ENCODE results near the gene CLCA1. TPM values are rescaled to one million over a fixed set of nuclear protein-coding genes. Genes with fewer than 3 reads are reported as not detected.

The CLCA1 gene
- total RNA-seq, 1 experiment from 2014 or later, result not detected

DNA sequence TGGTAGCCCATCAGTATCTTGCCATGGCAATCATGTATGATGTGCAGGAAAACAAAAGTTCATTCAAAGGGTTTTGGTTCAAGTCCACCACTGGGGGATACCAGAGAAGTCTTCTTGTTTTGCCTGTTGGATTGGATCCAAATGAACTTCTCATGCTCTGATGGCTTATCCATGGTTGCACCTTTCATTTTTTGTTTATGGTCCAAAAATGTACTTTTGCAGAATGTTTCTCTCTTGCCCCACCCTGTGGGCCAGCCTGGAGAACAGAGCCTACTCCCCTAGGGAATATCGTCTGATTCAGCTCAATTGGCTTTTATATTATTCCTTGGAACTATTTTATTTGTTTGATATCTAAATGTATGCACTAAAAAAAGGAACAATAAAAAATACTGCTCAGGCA lies 20.1 kb upstream of the CLCA1 start:
- TF ChIP-seq, protein P1, sequence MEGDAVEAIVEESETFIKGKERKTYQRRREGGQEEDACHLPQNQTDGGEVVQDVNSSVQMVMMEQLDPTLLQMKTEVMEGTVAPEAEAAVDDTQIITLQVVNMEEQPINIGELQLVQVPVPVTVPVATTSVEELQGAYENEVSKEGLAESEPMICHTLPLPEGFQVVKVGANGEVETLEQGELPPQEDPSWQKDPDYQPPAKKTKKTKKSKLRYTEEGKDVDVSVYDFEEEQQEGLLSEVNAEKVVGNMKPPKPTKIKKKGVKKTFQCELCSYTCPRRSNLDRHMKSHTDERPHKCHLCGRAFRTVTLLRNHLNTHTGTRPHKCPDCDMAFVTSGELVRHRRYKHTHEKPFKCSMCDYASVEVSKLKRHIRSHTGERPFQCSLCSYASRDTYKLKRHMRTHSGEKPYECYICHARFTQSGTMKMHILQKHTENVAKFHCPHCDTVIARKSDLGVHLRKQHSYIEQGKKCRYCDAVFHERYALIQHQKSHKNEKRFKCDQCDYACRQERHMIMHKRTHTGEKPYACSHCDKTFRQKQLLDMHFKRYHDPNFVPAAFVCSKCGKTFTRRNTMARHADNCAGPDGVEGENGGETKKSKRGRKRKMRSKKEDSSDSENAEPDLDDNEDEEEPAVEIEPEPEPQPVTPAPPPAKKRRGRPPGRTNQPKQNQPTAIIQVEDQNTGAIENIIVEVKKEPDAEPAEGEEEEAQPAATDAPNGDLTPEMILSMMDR (conservative IDR thresholded peaks at IDR 0.05), result no peak
- Mint-ChIP-seq H3K36me3 (ENCODE audit: insufficient read depth in 1 of 3, low read depth in 3 of 3) (no peaks in the 10 kb centered on the region), H3K27me3 (ENCODE audit: low read depth) (no peaks in the 10 kb centered on the region), H3K9me3 (no peaks in the 10 kb centered on the region), H3K27ac (no peak overlapping the region), H3K4me3 (no peak overlapping the region), H3K4me1 (peaks cover 2 to 3% of the 10 kb centered on the region in 2 experiments; a peak in 1 of 4 replicates)
- no peak overlapping the region for H3K4me2 ChIP-seq (ENCODE audit: insufficient read depth, insufficient read length, low read length)
- no peak overlapping the region for H2AFZ ChIP-seq (ENCODE audit: low read length)
- no peaks in the 10 kb centered on the region for H3K23me2 ChIP-seq (ENCODE audit: insufficient read length, low read depth, low read length, poor library complexity, severe bottlenecking)
- H3K79me2 ChIP-seq (ENCODE audit: insufficient read depth, low read length), result no peaks in the 10 kb centered on the region
- whole genome bisulfite sequencing (ENCODE audit: extremely low coverage, insufficient read length, low lambda C conversion rate), result no CpG with 5 or more reads among the region's 1 CpG
- no peak overlapping the region for H2BK15ac ChIP-seq (ENCODE audit: low read depth, low read length)
- DNase-seq, result no peak
- H3K23ac ChIP-seq (ENCODE audit: insufficient read length, low read depth, low read length), result no peak overlapping the region
- no peak overlapping the region for H4K5ac ChIP-seq (ENCODE audit: insufficient read length, low read depth, low read length)
- no peak overlapping the region for H3K27ac ChIP-seq (ENCODE audit: insufficient read length, low read depth, low read length)
- no peak overlapping the region for H3K18ac ChIP-seq (ENCODE audit: insufficient read length, low read depth, low read length)
- H4K91ac ChIP-seq (ENCODE audit: insufficient read length, low read depth, low read length), result no peak overlapping the region
- no peaks in the 10 kb centered on the region for H3K27me3 ChIP-seq (ENCODE audit: insufficient read depth, low read length)
- no peaks in the 10 kb centered on the region for H3K79me1 ChIP-seq (ENCODE audit: insufficient read depth, low read depth, low read length, poor library complexity, severe bottlenecking)
- H2BK12ac ChIP-seq (ENCODE audit: insufficient read length, low read depth, low read length), result no peak overlapping the region
- no peak overlapping the region for H3K9ac ChIP-seq (ENCODE audit: extremely low read depth, insufficient read length, low read length)
- H2AK5ac ChIP-seq (ENCODE audit: insufficient read length, low read length), result no peak overlapping the region
- H3K14ac ChIP-seq (ENCODE audit: insufficient read depth, low read length), result no peak overlapping the region
- H4K20me1 ChIP-seq (ENCODE audit: control insufficient read depth, insufficient read depth, insufficient read length), result no peaks in the 10 kb centered on the region
- no peak overlapping the region for H3T11ph ChIP-seq (ENCODE audit: low read length)
- no peak overlapping the region for H2BK120ac ChIP-seq (ENCODE audit: low read depth, low read length, poor library complexity, severe bottlenecking)
- no peaks in the 10 kb centered on the region for H3K4me1 ChIP-seq (ENCODE audit: insufficient read depth, low read length)
- no peak overlapping the region for H2BK20ac ChIP-seq (ENCODE audit: low read depth, low read length, poor library complexity, severe bottlenecking)
- H2BK5ac ChIP-seq (ENCODE audit: insufficient read length, low read length), result no peak overlapping the region
- no peaks in the 10 kb centered on the region for H3K9me3 ChIP-seq (ENCODE audit: control insufficient read depth, low read depth, low read length)
- H4K8ac ChIP-seq (replicated peaks; ENCODE audit: insufficient read length, low read depth, low read length), result no peak overlapping the region
- H3K56ac ChIP-seq (ENCODE audit: insufficient read length, low read depth, low read length), result no peak overlapping the region
- no peak overlapping the region for H3K4ac ChIP-seq (ENCODE audit: low read depth, low read length)

All from H9 (cell line).